ENCODE measurements around the gene TACC3.

DNA sequence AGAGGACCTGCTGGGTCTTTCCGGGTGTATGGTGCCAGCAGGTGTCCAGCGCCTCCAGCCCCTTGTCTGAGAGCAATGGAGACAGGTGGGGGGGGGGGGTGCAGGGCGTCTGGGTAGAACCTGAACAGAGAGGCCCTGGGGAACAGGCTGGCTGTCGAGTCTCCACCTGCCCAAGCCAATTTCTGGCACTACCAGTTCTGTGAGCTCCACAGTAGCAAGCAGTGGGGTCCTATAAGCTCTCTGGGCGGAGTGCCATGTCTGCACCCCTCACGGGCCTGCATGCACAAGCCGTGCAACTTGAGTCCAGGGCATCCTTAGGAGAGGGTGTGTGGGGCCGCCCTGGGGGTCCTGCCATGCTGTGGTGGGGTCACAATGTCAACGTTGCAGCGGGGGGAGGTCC, 61.7 kb downstream of the TACC3 start:
- TF ChIP-seq, protein P1, sequence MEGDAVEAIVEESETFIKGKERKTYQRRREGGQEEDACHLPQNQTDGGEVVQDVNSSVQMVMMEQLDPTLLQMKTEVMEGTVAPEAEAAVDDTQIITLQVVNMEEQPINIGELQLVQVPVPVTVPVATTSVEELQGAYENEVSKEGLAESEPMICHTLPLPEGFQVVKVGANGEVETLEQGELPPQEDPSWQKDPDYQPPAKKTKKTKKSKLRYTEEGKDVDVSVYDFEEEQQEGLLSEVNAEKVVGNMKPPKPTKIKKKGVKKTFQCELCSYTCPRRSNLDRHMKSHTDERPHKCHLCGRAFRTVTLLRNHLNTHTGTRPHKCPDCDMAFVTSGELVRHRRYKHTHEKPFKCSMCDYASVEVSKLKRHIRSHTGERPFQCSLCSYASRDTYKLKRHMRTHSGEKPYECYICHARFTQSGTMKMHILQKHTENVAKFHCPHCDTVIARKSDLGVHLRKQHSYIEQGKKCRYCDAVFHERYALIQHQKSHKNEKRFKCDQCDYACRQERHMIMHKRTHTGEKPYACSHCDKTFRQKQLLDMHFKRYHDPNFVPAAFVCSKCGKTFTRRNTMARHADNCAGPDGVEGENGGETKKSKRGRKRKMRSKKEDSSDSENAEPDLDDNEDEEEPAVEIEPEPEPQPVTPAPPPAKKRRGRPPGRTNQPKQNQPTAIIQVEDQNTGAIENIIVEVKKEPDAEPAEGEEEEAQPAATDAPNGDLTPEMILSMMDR (IDR thresholded peaks at IDR 0.05), result no peak
- no peak for TF ChIP-seq EP300 (IDR thresholded peaks at IDR 0.05)
- TF ChIP-seq POLR2A (IDR thresholded peaks at IDR 0.05), result no peak
